Fibroblast of lung (primary cell): ENCODE measurements around the gene KCNMA1. TPM values are rescaled to one million over a fixed set of nuclear protein-coding genes. Genes with fewer than 3 reads are reported as not detected.

Experiments used
- DNase-seq, 2 donors: peaks; one replicate each; pipeline versions ENCODE4 v3.0.0 to v3.0.0-alpha.2; 2010; ENCODE audit warnings: low read depth in 2 of 2
- H2AFZ ChIP-seq: 2 replicates; pipeline ENCODE4 v1.5.1; 2012; ENCODE audit warnings: low read length, control low read depth, inconsistent platforms
- H3K27ac ChIP-seq: 2 replicates; pipeline ENCODE4 v1.5.1; 2011; ENCODE audit warnings: low read length, control low read depth; ENCODE audit not compliant: insufficient read depth
- H3K27me3 ChIP-seq: 2 replicates; pipeline ENCODE4 v1.5.1; 2011; ENCODE audit warnings: mild to moderate bottlenecking, low read length; ENCODE audit not compliant: control insufficient read depth, insufficient read depth
- H3K36me3 ChIP-seq: 2 replicates; pipeline ENCODE4 v1.5.1; 2011; ENCODE audit warnings: low read length; ENCODE audit not compliant: control insufficient read depth, insufficient read depth
- H3K4me1 ChIP-seq: 2 replicates; pipeline ENCODE4 v1.5.1; 2011; ENCODE audit warnings: low read length; ENCODE audit not compliant: control insufficient read depth, insufficient read depth; ENCODE audit errors: extremely low read depth
- H3K4me2 ChIP-seq: 2 replicates; pipeline ENCODE4 v1.5.1; 2011; ENCODE audit warnings: low read length, control low read depth; ENCODE audit not compliant: insufficient read depth; ENCODE audit errors: extremely low read depth
- H3K4me3 ChIP-seq, 4 experiments: fragments of 200-600 bp in 1 of 4; sonication (generic) in 1 of 4; replicated peaks in 1 of 4; 2 replicates each; pipeline ENCODE4 v1.5.1; 2011 to 2016; ENCODE audit warnings: low read length in 4 of 4, low read depth in 3 of 4, mild to moderate bottlenecking in 3 of 4, control low read depth in 2 of 4, inconsistent platforms in 1 of 4, mixed read lengths in 1 of 4; ENCODE audit not compliant: insufficient read depth in 1 of 4; ENCODE audit errors: control extremely low read depth in 1 of 4
- H3K79me2 ChIP-seq: 2 replicates; pipeline ENCODE4 v1.5.1; 2012; ENCODE audit warnings: mild to moderate bottlenecking, low read length, inconsistent platforms; ENCODE audit not compliant: control insufficient read depth, insufficient read depth
- H3K9ac ChIP-seq: 2 replicates; pipeline ENCODE4 v1.5.1; 2011; ENCODE audit warnings: mild to moderate bottlenecking, low read length, control low read depth; ENCODE audit not compliant: insufficient read depth
- H3K9me3 ChIP-seq: 2 replicates; pipeline ENCODE4 v1.5.1; 2012; ENCODE audit warnings: low read depth, low read length; ENCODE audit not compliant: control insufficient read depth, insufficient read depth
- H4K20me1 ChIP-seq: 2 replicates; pipeline ENCODE4 v1.5.1; 2011; ENCODE audit warnings: low read length; ENCODE audit not compliant: control insufficient read depth, insufficient read depth; ENCODE audit errors: extremely low read depth
- CTCF ChIP-seq, 2 donors: IDR thresholded peaks in 1 of 2; conservative IDR thresholded peaks in 1 of 2; 1 replicate in 1 of 2; 2 replicates in 1 of 2; pipeline ENCODE4 v1.5.1; 2011 to 2012; ENCODE audit warnings: low read length in 2 of 2, control low read depth in 1 of 2, inconsistent platforms in 1 of 2, low read depth in 1 of 2, mild to moderate bottlenecking in 1 of 2
- EZH2 ChIP-seq: IDR thresholded peaks from 2 replicates; pipeline ENCODE4 v1.5.1; 2012; ENCODE audit warnings: low read length, control low read depth, mild to moderate bottlenecking; ENCODE audit errors: missing control alignments
- polyA plus RNA-seq, 2 donors: library from polyadenylated mRNA; depleted of rRNA in 1 of 2; stranded (reverse) in 1 of 2; unstranded in 1 of 2; fragments of >200 nt; gene quantifications; 2 replicates each; pipeline ENCODE4 v1.2.1, GENCODE V29; 2011 to 2012; ENCODE audit warnings: missing spikeins in 1 of 2
- total RNA-seq: library from RNA; depleted of rRNA; stranded (reverse); fragments of >200 nt; gene quantifications from 2 replicates; pipeline ENCODE4 v1.2.1, GENCODE V29; 2014

The KCNMA1 gene
- total and polyA plus RNA-seq, 2 donors (not counting 1 experiment from before 2014, with no cell fraction given): 31.0 to 138 TPM

- H3K27ac ChIP-seq: no peak overlapping the region
- no peak for TF ChIP-seq CTCF (conservative IDR thresholded peaks at IDR 0.05 in 1 of 2, IDR thresholded peaks at IDR 0.05 in 1 of 2; ENCODE audit: low read depth in 1 of 2, low read length in 2 of 2)
- TF ChIP-seq EZH2: no peak
Measured at GRCh38 chr10:77195101-77195500, 442.5 kb downstream of the KCNMA1 start.

GRCh38 chr10:77193001-77193400, 444.6 kb downstream of the KCNMA1 start:
- no peaks in the 10 kb centered on the region for H4K20me1 ChIP-seq
- H3K27me3 ChIP-seq: no peaks in the 10 kb centered on the region
- no peaks in the 10 kb centered on the region for H3K9me3 ChIP-seq
- no peak overlapping the region for H3K27ac ChIP-seq
- TF ChIP-seq EZH2: no peak
- no peak for TF ChIP-seq CTCF (conservative IDR thresholded peaks at IDR 0.05 in 1 of 2, IDR thresholded peaks at IDR 0.05 in 1 of 2; ENCODE audit: low read depth in 1 of 2, low read length in 2 of 2)
- H3K9ac ChIP-seq: no peak overlapping the region
- no peaks in the 10 kb centered on the region for H3K79me2 ChIP-seq
- no peak for DNase-seq
- no peak overlapping the region for H2AFZ ChIP-seq
- H3K4me2 ChIP-seq: no peak overlapping the region
- H3K4me1 ChIP-seq: peaks cover 2% of the 10 kb centered on the region
- no peaks in the 10 kb centered on the region for H3K36me3 ChIP-seq
- no peak overlapping the region for H3K4me3 ChIP-seq

More at GRCh38 chr10:77195101-77195500, 442.5 kb downstream of the KCNMA1 start:
- Histone ChIP-seq H2AFZ (no peak overlapping the region), H3K36me3 (no peaks in the 10 kb centered on the region), H3K27me3 (no peaks in the 10 kb centered on the region), H3K4me2 (peak overlapping the region; percentile 29), H3K79me2 (no peaks in the 10 kb centered on the region), H4K20me1 (no peaks in the 10 kb centered on the region), H3K4me1 (peaks cover 2% of the 10 kb centered on the region), H3K4me3 (no peak overlapping the region), H3K9ac (no peak overlapping the region), H3K9me3 (no peaks in the 10 kb centered on the region)
- peak; percentile 71 to 97 for DNase-seq

- Histone ChIP-seq H3K9me3 (no peaks in the 10 kb centered on the region), H3K27me3 (no peaks in the 10 kb centered on the region), H2AFZ (no peak overlapping the region), H3K9ac (no peak overlapping the region), H3K4me2 (no peak overlapping the region), H3K27ac (no peak overlapping the region), H4K20me1 (no peaks in the 10 kb centered on the region), H3K79me2 (no peaks in the 10 kb centered on the region), H3K4me3 (no peak overlapping the region), H3K4me1 (peaks cover 2% of the 10 kb centered on the region), H3K36me3 (no peaks in the 10 kb centered on the region)
- no peak for DNase-seq
- TF ChIP-seq EZH2: no peak
- no peak for TF ChIP-seq CTCF (conservative IDR thresholded peaks at IDR 0.05 in 1 of 2, IDR thresholded peaks at IDR 0.05 in 1 of 2; ENCODE audit: low read depth in 1 of 2, low read length in 2 of 2)
Measured at GRCh38 chr10:77192402-77192801, 445.2 kb downstream of the KCNMA1 start.
